Astrocyte of the cerebellum (primary cell): ENCODE results near the gene REX1BD.
"Not testable (repeated sequence)": the region's sequence is repeated elsewhere in the genome, so short reads cannot be mapped to it uniquely, and the experiment has no call there.

Source experiments
- DNase-seq: peaks from one replicate; pipeline ENCODE4 v3.0.0-alpha.2; 2011; ENCODE audit warnings: low read depth
- H3K4me3 ChIP-seq: 2 replicates; pipeline ENCODE4 v1.5.1; 2011; ENCODE audit warnings: mild to moderate bottlenecking, low read depth, low read length, moderate library complexity
- CTCF ChIP-seq: IDR thresholded peaks from 2 replicates; pipeline ENCODE4 v1.5.1; 2012; ENCODE audit warnings: low read length, low read depth, moderate library complexity, mild to moderate bottlenecking; ENCODE audit errors: missing control alignments
- in situ Hi-C: cut with HindIII; loops from 2 replicates; pipeline ENCODE4 v1.10.0; 2017; ENCODE audit warnings: low sequenced_read_pairs

REX1BD gene

GRCh38 chr19:18595475-18595874, 6.9 kb downstream of the REX1BD start:
- DNase-seq, result no peak
- no peak for TF ChIP-seq CTCF
- in situ Hi-C loops, result loop anchor here (5.0 to 25.0 kb wide), 2 partner anchors 77 to 242 kb away; partner anchors contain the start of gene UPF1
- H3K4me3 ChIP-seq, result no peak overlapping the region

- DNase-seq, result no peak
- no peak for TF ChIP-seq CTCF
- in situ Hi-C loops, result loop anchor here (5.0 to 25.0 kb wide), 2 partner anchors 76 to 241 kb away; partner anchors contain the start of gene UPF1
- H3K4me3 ChIP-seq, result no peak overlapping the region
Observed at GRCh38 chr19:18596752-18597157, 8.2 kb downstream of the REX1BD start.

- TF ChIP-seq CTCF, result no peak
- in situ Hi-C loops, result loop anchor here (5.0 to 25.0 kb wide), 2 partner anchors 74 to 239 kb away; partner anchors contain the start of gene UPF1
- DNase-seq, result no peak
- no peak overlapping the region for H3K4me3 ChIP-seq
Observed at GRCh38 chr19:18597809-18598660, 9.4 kb downstream of the REX1BD start.

- no peak for TF ChIP-seq CTCF
- H3K4me3 ChIP-seq, result no peak overlapping the region
- DNase-seq, result no peak
- in situ Hi-C loops, result loop anchor here (5.0 to 25.0 kb wide), 2 partner anchors 73 to 238 kb away; partner anchors contain the start of gene UPF1
Observed at GRCh38 chr19:18599485-18599884, 10.9 kb downstream of the REX1BD start.

GRCh38 chr19:18600692-18601397, 12.2 kb downstream of the REX1BD start:
- H3K4me3 ChIP-seq, DNase-seq, in situ Hi-C loops: not testable (repeated sequence)

GRCh38 chr19:18601875-18602274, 13.3 kb downstream of the REX1BD start:
- no peak for TF ChIP-seq CTCF
- H3K4me3 ChIP-seq, result no peak overlapping the region
- no peak for DNase-seq
- in situ Hi-C loops, result no loop called here
